Bronchial epithelial cell (primary cell): Measurements from ENCODE around the gene IGFL4. TPM values are rescaled to one million over a fixed set of nuclear protein-coding genes. Genes with fewer than 3 reads are reported as not detected.

Experiments
- DNase-seq: peaks from one replicate; pipeline ENCODE4 v3.0.0-alpha.2; 2010; ENCODE audit warnings: low read depth
- FAIRE-seq: peaks from 2 replicates; lab custom pipeline; 2011; peaks lifted over from hg19 to GRCh38; lab: Jason Lieb, UNC
- H3K27me3 ChIP-seq: 2 replicates; pipeline ENCODE4 v1.5.1; 2011; ENCODE audit warnings: low read length; ENCODE audit not compliant: control insufficient read depth, insufficient read depth
- H3K36me3 ChIP-seq: 2 replicates; pipeline ENCODE4 v1.5.1; 2011; ENCODE audit warnings: low read length; ENCODE audit not compliant: control insufficient read depth, insufficient read depth
- H3K4me3 ChIP-seq: 2 replicates; pipeline ENCODE4 v1.5.1; 2011; ENCODE audit warnings: mild to moderate bottlenecking, low read depth, low read length, control low read depth
- CTCF ChIP-seq: IDR thresholded peaks from 2 replicates; pipeline ENCODE4 v1.5.1; 2011; ENCODE audit warnings: mild to moderate bottlenecking, moderate library complexity, low read length, control low read depth, inconsistent platforms; ENCODE audit not compliant: insufficient read depth, severe bottlenecking
- total RNA-seq: library from RNA; depleted of rRNA; stranded (reverse); fragments of >200 nt; gene quantifications from 2 replicates; pipeline ENCODE4 v1.2.1, GENCODE V29; 2014

Gene IGFL4
- not detected in 2 replicates for total RNA-seq

- DNase-seq (peak; percentile 47), FAIRE-seq (peak; percentile 7)
- H3K4me3 ChIP-seq: no peak within 1 kb of the TSS
- no peaks in the 10 kb centered on the region for H3K36me3 ChIP-seq
- peaks cover 60% of the 10 kb centered on the region for H3K27me3 ChIP-seq
- TF ChIP-seq CTCF: no peak
These were observed at the start of gene IGFL4 for GRCh38 chr19:46040952-46041500. IGFL4 (minus strand) TSS chr19:46041002; CDS start chr19:46040962, 40 bp downstream.

GRCh38 chr19:46090444-46090843, 49.6 kb upstream of the IGFL4 start:
- Histone ChIP-seq H3K36me3 (no peaks in the 10 kb centered on the region), H3K4me3 (no peak overlapping the region), H3K27me3 (peaks cover 12% of the 10 kb centered on the region)
- no peak for DNase-seq
- FAIRE-seq: no peak
- TF ChIP-seq CTCF: no peak

GRCh38 chr19:46089432-46089831, 48.6 kb upstream of the IGFL4 start:
- H3K36me3 ChIP-seq: no peaks in the 10 kb centered on the region
- FAIRE-seq (no peak), DNase-seq (no peak)
- H3K27me3 ChIP-seq: peaks cover 13% of the 10 kb centered on the region
- H3K4me3 ChIP-seq: no peak overlapping the region
- no peak for TF ChIP-seq CTCF

- Histone ChIP-seq H3K36me3 (no peaks in the 10 kb centered on the region), H3K27me3 (peaks cover 15% of the 10 kb centered on the region), H3K4me3 (no peak overlapping the region)
- FAIRE-seq (no peak), DNase-seq (no peak)
- no peak for TF ChIP-seq CTCF
These were observed 47.3 kb upstream of the IGFL4 start for GRCh38 chr19:46088101-46088500.

- DNase-seq (no peak), FAIRE-seq (no peak)
- Histone ChIP-seq H3K4me3 (no peak overlapping the region), H3K36me3 (no peaks in the 10 kb centered on the region), H3K27me3 (peaks cover 19% of the 10 kb centered on the region)
- no peak for TF ChIP-seq CTCF
These were observed 45.1 kb upstream of the IGFL4 start for GRCh38 chr19:46085888-46086287.

- H3K36me3 ChIP-seq: no peaks in the 10 kb centered on the region
- FAIRE-seq (no peak), DNase-seq (peak; percentile 78)
- peaks cover 26% of the 10 kb centered on the region for H3K27me3 ChIP-seq
- no peak overlapping the region for H3K4me3 ChIP-seq
- no peak for TF ChIP-seq CTCF
These were observed 41.9 kb upstream of the IGFL4 start for GRCh38 chr19:46082728-46083050.
